Left ventricle myocardium inferior (tissue), 1 donor: ENCODE results near the gene PRDM8. TPM values are rescaled to one million over a fixed set of nuclear protein-coding genes. Genes with fewer than 3 reads are reported as not detected.

Experiments
- DNase-seq: peaks from one replicate; pipeline ENCODE4 v3.0.0-alpha.2; 2020
- H3K27ac ChIP-seq: fragments of 200-600 bp; replicated peaks from 2 replicates; pipeline ENCODE4 v1.8.0; 2021
- H3K27me3 ChIP-seq: fragments of 200-600 bp; 2 replicates; pipeline ENCODE4 v1.8.0; 2021; ENCODE audit warnings: low read depth
- H3K36me3 ChIP-seq: fragments of 200-600 bp; 2 replicates; pipeline ENCODE4 v1.8.0; 2021
- H3K4me1 ChIP-seq: fragments of 200-600 bp; 2 replicates; pipeline ENCODE4 v1.8.0; 2021
- H3K4me3 ChIP-seq: fragments of 200-600 bp; 2 replicates; pipeline ENCODE4 v1.8.0; 2021; ENCODE audit warnings: mild to moderate bottlenecking, moderate library complexity
- H3K9me3 ChIP-seq: fragments of 200-600 bp; replicated peaks from 2 replicates; pipeline ENCODE4 v1.8.0; 2021
- CTCF ChIP-seq: fragments of 200-600 bp; IDR thresholded peaks from 2 replicates; pipeline ENCODE4 v1.8.0; 2021; ENCODE audit warnings: antibody characterized with exemption, mild to moderate bottlenecking, borderline replicate concordance
- intact Hi-C: fragments of 100-400 bp; cut with micrococcal nuclease; formaldehyde crosslinking; loops from one replicate; pipeline ENCODE4 v1.11.0; 2022
- long read RNA-seq: library from polyadenylated mRNA; unstranded; transcript quantifications from one replicate; pipeline ENCODE4 v2.0.0, GENCODE V29; 2021
- total RNA-seq: library from RNA; stranded (reverse); fragmentation: NEBNext Ultra II Directional; extraction: Animal tissue kit (Norgen Biotek cat#: 25700); gene quantifications from one replicate; pipeline ENCODE4 v1.2.1, GENCODE V29; 2021
- donor health status: DM: no; HTN: yes; CAD: no; lungs with severe emphysema.

PRDM8 gene
- 0.66 TPM for total RNA-seq
- long read RNA-seq: 0 reads

- peaks cover 23% of the 10 kb centered on the region for H3K4me1 ChIP-seq
- H3K27me3 ChIP-seq: peaks cover 98% of the 10 kb centered on the region
- TF ChIP-seq CTCF: no peak
- peak within 1 kb of the TSS; percentile 59 for H3K4me3 ChIP-seq
- no peak for DNase-seq
- no peaks in the 10 kb centered on the region for H3K9me3 ChIP-seq
- intact Hi-C loops: no loop called here
- no peaks in the 10 kb centered on the region for H3K36me3 ChIP-seq
- no peak within 1 kb of the TSS for H3K27ac ChIP-seq
Observed at GRCh38 chr4:80196922-80197573, at the start of gene PRDM8. Gene PRDM8, plus strand, starts transcription at chr4:80197503. Its CDS starts 2,578 bp downstream, at chr4:80200081.

GRCh38 chr4:80150387-80151180, 46.7 kb upstream of the PRDM8 start:
- H3K9me3 ChIP-seq: no peaks in the 10 kb centered on the region
- no peak for TF ChIP-seq CTCF
- no peak overlapping the region for H3K27ac ChIP-seq
- no peaks in the 10 kb centered on the region for H3K36me3 ChIP-seq
- no peak for DNase-seq
- no peak overlapping the region for H3K4me3 ChIP-seq
- H3K27me3 ChIP-seq: no peaks in the 10 kb centered on the region
- H3K4me1 ChIP-seq: no peaks in the 10 kb centered on the region
- intact Hi-C loops: no loop called here

DNA sequence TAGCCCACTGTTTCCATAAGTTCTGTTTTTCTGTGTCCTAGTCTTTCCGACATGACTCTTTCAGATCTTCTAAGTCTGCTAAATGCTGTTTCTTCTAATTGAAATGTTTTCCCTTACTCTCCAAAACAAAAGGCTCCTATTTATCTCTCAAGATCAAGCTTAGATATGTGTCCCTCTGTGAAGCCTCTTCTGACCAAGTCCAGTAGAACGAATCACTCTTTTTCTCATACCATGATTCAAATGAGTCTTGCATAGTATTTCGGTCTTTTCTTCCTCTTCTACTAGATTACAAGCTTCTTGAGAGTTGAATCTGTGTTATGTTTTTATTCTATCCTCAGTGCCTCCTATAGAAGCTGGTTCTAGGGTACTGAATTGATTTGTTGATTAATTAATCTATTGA, 45.3 kb upstream of the PRDM8 start:
- Histone ChIP-seq H3K9me3 (no peaks in the 10 kb centered on the region), H3K36me3 (no peaks in the 10 kb centered on the region), H3K4me1 (no peaks in the 10 kb centered on the region), H3K27me3 (no peaks in the 10 kb centered on the region), H3K27ac (no peak overlapping the region), H3K4me3 (no peak overlapping the region)
- TF ChIP-seq CTCF: no peak
- no peak for DNase-seq
- intact Hi-C loops: no loop called here

DNA sequence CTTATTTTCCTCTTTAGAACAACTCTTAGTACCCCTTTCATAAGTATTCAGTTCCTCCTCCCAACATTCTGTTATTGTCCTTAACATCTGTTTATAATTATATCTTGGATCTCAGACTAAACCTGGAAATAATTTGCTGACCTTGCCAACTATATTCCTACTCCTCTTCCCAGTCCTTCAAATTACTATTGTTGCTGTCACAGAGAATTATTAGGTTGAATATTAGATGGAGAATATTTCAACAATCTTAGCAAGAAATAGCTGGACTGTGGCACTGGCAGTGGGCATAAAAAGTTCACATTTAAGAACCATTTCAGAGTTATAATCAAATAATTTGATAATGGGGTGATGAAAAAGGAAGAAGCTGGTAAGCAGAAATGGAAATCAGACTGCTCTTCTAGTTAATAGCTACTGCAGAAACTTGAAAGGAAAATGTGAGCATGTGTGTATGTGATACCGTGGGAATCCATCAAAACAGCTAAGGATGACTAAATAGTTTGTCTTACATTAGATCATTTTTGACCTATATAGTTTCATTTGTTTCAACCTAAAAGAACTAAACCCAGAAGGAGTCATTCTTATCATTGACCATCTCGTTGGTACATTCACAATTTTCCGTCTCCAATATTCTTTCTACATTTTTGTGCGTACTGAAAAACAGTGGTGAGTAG, 43.3 kb upstream of the PRDM8 start:
- no peaks in the 10 kb centered on the region for H3K4me1 ChIP-seq
- no peak overlapping the region for H3K27ac ChIP-seq
- intact Hi-C loops: no loop called here
- no peak overlapping the region for H3K4me3 ChIP-seq
- TF ChIP-seq CTCF: no peak
- H3K27me3 ChIP-seq: no peaks in the 10 kb centered on the region
- H3K9me3 ChIP-seq: peaks cover 12% of the 10 kb centered on the region
- no peak for DNase-seq
- no peaks in the 10 kb centered on the region for H3K36me3 ChIP-seq

DNA sequence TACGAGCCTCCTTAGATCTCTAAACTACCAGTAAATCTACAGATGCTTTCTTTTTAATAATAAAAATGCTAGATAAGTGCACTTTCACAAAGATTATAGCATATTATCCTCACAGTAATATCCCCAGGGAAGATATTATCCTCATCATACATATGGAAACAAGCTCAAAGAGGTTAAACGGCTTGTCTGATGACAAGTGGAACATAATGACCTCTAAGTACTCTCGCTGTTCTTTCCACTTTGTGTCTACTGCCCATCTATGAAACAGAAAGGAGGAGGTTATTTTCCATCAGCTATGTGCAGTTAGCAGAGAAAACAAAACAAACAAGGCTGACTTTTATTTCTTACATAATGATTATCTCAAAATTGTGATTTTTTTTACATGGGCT, 42.8 kb upstream of the PRDM8 start:
- Histone ChIP-seq H3K4me1 (no peaks in the 10 kb centered on the region), H3K27me3 (no peaks in the 10 kb centered on the region), H3K36me3 (no peaks in the 10 kb centered on the region), H3K27ac (no peak overlapping the region), H3K4me3 (no peak overlapping the region), H3K9me3 (peaks cover 12% of the 10 kb centered on the region)
- intact Hi-C loops: no loop called here
- no peak for DNase-seq
- no peak for TF ChIP-seq CTCF
